Measurements from ENCODE around the gene RABGAP1L.
"Not testable (repeated sequence)": the region's sequence is repeated elsewhere in the genome, so short reads cannot be mapped to it uniquely, and the experiment has no call there.

RABGAP1L gene

DNA sequence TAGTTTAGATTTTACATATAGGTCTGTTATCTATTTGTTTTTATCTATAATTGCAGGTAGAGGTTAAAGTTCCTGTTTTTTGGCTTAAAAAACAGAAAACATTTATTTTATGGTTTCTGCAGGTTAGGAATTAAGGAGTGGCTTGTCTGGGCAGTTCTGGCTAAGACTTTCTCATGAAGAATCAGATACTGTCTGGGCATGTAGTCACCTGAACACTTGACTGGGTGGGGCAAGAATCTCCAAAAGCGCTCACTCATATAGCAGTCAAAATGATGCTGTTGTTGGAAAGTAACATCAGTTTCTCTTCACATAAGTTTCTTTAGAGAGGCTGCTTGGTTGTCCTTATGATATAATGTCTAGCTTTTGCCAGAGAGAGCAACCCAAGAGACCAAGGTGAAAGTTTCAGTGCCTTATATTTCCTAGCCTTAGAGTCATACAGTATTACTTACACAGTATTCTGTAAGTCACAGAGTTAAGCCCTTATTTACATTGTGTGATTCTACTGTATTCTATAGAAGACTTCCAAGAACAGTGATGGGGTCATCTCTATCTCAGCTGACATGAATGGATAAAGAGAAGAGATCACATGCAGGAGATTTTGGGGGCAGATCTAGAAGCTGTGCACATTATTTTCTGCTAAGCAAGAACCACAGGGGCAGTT lies 163.0 kb downstream of the RABGAP1L start:
- no peak overlapping the region for H3K9ac ChIP-seq (ENCODE audit: low read length)
- no peaks in the 10 kb centered on the region for H3K27me3 ChIP-seq (ENCODE audit: control insufficient read depth, insufficient read depth, low read length)
- H3K4me3 ChIP-seq (ENCODE audit: low read length), result no peak overlapping the region
- no peaks in the 10 kb centered on the region for H3K4me1 ChIP-seq (ENCODE audit: control insufficient read depth, low read depth, low read length)
- H3K27ac ChIP-seq (ENCODE audit: low read length), result no peak overlapping the region
- no peaks in the 10 kb centered on the region for H3K36me3 ChIP-seq (ENCODE audit: control insufficient read depth, low read depth, low read length)
- H3K9me3 ChIP-seq (ENCODE audit: control insufficient read depth, low read depth, low read length), result peaks cover 27% of the 10 kb centered on the region

DNA sequence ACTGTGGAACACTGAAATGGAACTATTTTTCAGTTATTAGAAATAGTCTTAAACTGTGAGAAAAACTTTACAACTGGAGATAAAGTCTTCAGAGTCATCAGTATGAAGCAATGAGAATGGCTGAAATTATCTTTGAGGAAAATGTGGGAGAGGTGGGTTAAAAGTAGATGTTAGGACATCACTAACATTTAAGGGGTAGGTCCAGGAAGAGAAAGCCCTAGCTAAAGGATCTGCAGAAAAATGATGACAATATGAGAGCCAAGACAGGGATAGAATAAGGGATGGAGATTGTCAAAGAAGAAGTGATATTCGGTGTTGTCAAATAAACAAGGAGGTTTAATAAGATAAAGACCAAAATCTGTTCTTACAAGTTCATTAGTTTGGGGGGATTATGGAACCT lies 165.2 kb downstream of the RABGAP1L start:
- Histone ChIP-seq H3K36me3 (ENCODE audit: control insufficient read depth, low read depth, low read length) (no peaks in the 10 kb centered on the region), H3K9me3 (ENCODE audit: control insufficient read depth, low read depth, low read length) (peaks cover 24% of the 10 kb centered on the region), H3K9ac (ENCODE audit: low read length) (no peak overlapping the region), H3K4me1 (ENCODE audit: control insufficient read depth, low read depth, low read length) (no peaks in the 10 kb centered on the region), H3K27ac (ENCODE audit: low read length) (no peak overlapping the region), H3K4me3 (ENCODE audit: low read length) (no peak overlapping the region), H3K27me3 (ENCODE audit: control insufficient read depth, insufficient read depth, low read length) (no peaks in the 10 kb centered on the region)

DNA sequence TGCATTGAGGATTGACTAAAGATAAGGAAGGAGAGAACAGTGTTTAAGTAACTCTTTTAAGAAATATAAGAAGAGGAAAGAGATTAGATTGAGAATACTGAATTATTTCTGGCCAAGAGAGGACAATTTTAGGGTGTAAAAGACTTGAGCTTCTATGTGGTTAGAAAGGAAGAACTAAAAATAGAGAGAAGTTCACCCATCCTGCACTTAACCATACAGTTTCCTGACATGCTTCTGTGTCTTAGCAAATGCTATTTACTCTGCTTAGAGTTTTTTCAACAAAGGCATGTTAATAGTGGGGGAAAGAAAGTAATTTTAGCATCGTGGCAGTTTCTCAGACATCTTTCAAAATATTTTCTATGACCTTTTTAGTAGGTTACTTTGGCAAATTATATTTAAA lies 165.6 kb downstream of the RABGAP1L start:
- H3K9ac ChIP-seq (ENCODE audit: low read length), result no peak overlapping the region
- no peak overlapping the region for H3K27ac ChIP-seq (ENCODE audit: low read length)
- peaks cover 19% of the 10 kb centered on the region for H3K9me3 ChIP-seq (ENCODE audit: control insufficient read depth, low read depth, low read length)
- no peaks in the 10 kb centered on the region for H3K27me3 ChIP-seq (ENCODE audit: control insufficient read depth, insufficient read depth, low read length)
- H3K4me3 ChIP-seq (ENCODE audit: low read length), result no peak overlapping the region
- no peaks in the 10 kb centered on the region for H3K36me3 ChIP-seq (ENCODE audit: control insufficient read depth, low read depth, low read length)
- no peaks in the 10 kb centered on the region for H3K4me1 ChIP-seq (ENCODE audit: control insufficient read depth, low read depth, low read length)

DNA sequence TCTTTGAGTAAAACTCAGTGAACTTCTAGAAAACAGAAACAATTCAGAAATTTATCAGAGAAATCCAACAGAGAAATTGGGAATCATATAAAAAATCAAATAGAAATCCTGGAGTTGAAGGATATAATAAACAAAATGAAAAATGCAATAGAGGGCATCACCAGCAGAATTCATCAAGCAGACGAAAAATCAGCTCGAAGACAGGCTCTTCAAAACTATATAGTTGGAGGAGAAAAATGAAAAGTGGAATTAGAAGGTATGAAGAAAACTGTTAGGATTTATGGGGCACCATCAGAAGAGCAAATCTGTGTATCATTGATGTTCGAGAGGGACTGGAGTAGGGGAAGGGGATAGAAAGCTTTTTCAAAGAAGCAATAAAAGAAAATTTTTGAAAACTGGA lies 167.0 kb downstream of the RABGAP1L start:
- Histone ChIP-seq H3K27me3 (ENCODE audit: control insufficient read depth, insufficient read depth, low read length) (no peaks in the 10 kb centered on the region), H3K4me3 (ENCODE audit: low read length) (no peak overlapping the region), H3K4me1 (ENCODE audit: control insufficient read depth, low read depth, low read length) (no peaks in the 10 kb centered on the region), H3K9ac (ENCODE audit: low read length) (no peak overlapping the region), H3K36me3 (ENCODE audit: control insufficient read depth, low read depth, low read length) (no peaks in the 10 kb centered on the region), H3K9me3 (ENCODE audit: control insufficient read depth, low read depth, low read length) (peaks cover 15% of the 10 kb centered on the region), H3K27ac (ENCODE audit: low read length) (no peak overlapping the region)

DNA sequence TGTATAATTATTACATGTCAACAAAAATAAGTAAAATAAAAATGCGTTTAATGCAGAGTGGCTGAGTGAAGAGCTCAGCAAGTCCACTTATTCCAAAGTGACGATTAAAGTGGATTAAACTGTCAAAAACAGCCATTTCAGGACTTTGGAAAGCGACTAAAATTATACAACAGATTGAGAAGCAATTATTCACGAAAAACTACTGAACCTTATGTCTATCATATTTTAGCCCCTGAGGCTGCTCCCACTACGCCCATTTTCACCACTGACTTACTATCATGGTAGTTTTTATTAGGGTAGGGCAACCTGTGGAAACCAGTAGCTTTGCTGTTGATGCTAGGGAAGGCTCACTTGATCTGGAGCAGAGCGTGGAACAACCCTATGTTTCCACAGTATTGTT lies 174.1 kb downstream of the RABGAP1L start:
- no peaks in the 10 kb centered on the region for H3K9me3 ChIP-seq (ENCODE audit: control insufficient read depth, low read depth, low read length)
- H3K4me3 ChIP-seq (ENCODE audit: low read length), result no peak overlapping the region
- H3K36me3 ChIP-seq (ENCODE audit: control insufficient read depth, low read depth, low read length), result no peaks in the 10 kb centered on the region
- H3K27me3 ChIP-seq (ENCODE audit: control insufficient read depth, insufficient read depth, low read length), result no peaks in the 10 kb centered on the region
- H3K9ac ChIP-seq (ENCODE audit: low read length), result no peak overlapping the region
- H3K4me1 ChIP-seq (ENCODE audit: control insufficient read depth, low read depth, low read length), result no peaks in the 10 kb centered on the region
- H3K27ac ChIP-seq (ENCODE audit: low read length), result no peak overlapping the region

DNA sequence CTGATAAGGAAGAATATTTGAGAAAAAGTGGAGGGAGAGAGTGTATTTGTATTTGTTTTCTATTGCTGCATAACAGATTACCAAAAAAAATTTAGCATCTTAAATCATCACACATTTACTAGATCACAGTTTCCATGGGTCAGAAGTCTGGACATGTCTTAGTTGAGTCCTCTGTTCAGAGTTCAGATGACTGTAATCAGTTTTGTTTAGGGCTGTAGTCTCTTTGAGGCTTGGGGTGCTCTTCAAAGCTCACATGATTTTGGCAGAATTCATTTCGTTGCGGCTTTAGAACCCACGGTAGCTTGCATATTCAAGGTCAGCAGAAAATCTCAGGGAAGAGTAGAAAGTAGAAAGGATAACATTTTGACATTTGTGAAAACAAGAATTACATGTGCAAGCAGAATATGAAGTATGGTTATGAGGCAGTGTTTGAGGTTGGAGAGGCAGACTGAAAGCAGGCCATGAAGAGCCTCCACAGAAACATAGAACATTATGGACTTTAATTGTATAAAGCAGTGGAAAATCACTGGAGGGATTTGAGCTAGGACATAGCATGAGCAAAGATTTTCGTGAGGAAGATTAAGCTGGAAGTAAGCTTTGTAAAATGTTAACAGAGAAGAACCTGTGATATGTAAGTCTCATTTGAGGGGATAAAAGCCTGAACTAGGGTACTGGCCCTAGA lies 177.8 kb downstream of the RABGAP1L start:
- H3K27me3 ChIP-seq (ENCODE audit: control insufficient read depth, insufficient read depth, low read length), result no peaks in the 10 kb centered on the region
- H3K4me1 ChIP-seq (ENCODE audit: control insufficient read depth, low read depth, low read length), result no peaks in the 10 kb centered on the region
- H3K9me3 ChIP-seq (ENCODE audit: control insufficient read depth, low read depth, low read length), result no peaks in the 10 kb centered on the region
- H3K36me3 ChIP-seq (ENCODE audit: control insufficient read depth, low read depth, low read length), result no peaks in the 10 kb centered on the region
- no peak overlapping the region for H3K27ac ChIP-seq (ENCODE audit: low read length)
- no peak overlapping the region for H3K9ac ChIP-seq (ENCODE audit: low read length)
- no peak overlapping the region for H3K4me3 ChIP-seq (ENCODE audit: low read length)

DNA sequence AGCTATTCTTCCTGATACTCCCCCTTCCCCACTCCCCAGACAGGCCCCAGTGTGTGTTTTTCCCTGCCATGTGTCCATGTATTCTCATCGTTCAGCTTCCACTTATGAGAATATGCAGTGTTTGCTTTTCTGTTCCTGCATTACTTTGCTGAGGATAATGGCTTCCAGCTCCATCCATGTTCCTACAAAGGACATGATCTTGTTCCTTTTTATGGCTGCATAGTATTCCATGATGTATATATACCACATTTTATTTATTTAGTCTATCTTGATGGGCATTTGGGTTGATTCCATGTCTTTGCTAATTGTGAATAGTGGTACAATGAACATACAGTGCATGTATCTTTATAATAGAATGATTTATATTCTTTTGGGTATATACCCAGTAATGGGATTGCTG lies 181.1 kb downstream of the RABGAP1L start:
- not testable (repeated sequence) for H3K9ac ChIP-seq (ENCODE audit: low read length); H3K27me3 ChIP-seq (ENCODE audit: control insufficient read depth, insufficient read depth, low read length); H3K27ac ChIP-seq (ENCODE audit: low read length); H3K36me3 ChIP-seq (ENCODE audit: control insufficient read depth, low read depth, low read length); H3K9me3 ChIP-seq (ENCODE audit: control insufficient read depth, low read depth, low read length); H3K4me1 ChIP-seq (ENCODE audit: control insufficient read depth, low read depth, low read length); H3K4me3 ChIP-seq (ENCODE audit: low read length)

DNA sequence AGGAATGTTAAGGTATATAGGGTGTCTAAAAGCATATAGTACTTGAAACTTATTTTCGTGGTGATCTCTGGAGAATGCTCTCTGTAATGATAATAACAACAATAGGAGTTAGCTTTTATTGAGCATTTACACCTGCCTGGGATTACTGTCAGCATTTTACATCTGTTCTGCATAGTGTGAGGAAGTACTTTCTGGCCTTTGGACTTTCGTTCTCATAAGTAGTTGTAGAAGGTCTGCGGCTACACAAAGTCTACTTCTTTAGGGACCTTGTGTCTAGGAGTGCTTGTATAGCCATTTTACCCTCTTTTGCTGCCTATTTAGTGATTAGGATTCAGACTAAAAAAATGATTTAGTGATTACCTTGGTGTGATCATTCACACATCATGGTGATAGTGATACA lies 184.8 kb downstream of the RABGAP1L start:
- H3K27ac ChIP-seq (ENCODE audit: low read length), result no peak overlapping the region
- H3K4me1 ChIP-seq (ENCODE audit: control insufficient read depth, low read depth, low read length), result no peaks in the 10 kb centered on the region
- H3K4me3 ChIP-seq (ENCODE audit: low read length), result no peak overlapping the region
- no peak overlapping the region for H3K9ac ChIP-seq (ENCODE audit: low read length)
- H3K36me3 ChIP-seq (ENCODE audit: control insufficient read depth, low read depth, low read length), result no peaks in the 10 kb centered on the region
- H3K27me3 ChIP-seq (ENCODE audit: control insufficient read depth, insufficient read depth, low read length), result no peaks in the 10 kb centered on the region
- no peaks in the 10 kb centered on the region for H3K9me3 ChIP-seq (ENCODE audit: control insufficient read depth, low read depth, low read length)

DNA sequence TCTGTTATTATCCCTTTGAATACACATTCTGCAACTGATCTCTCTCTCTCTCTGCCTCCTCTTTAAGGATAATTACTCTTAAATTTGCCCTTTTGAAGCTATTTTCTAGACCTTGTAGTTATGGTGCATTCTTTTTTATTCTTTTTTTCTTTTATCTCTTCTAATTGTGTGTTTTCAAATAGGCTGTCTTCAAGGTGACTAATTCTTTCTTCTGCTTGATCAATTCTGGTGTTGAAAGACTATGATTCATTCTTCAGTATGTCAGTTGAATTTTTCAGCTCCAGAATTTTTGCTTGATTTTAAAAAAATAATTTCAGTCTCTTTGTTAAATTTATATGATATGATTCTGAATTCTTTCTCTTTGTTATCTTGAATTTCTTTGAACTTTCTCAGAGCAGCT lies 192.8 kb downstream of the RABGAP1L start:
- no peaks in the 10 kb centered on the region for H3K27me3 ChIP-seq (ENCODE audit: control insufficient read depth, insufficient read depth, low read length)

DNA sequence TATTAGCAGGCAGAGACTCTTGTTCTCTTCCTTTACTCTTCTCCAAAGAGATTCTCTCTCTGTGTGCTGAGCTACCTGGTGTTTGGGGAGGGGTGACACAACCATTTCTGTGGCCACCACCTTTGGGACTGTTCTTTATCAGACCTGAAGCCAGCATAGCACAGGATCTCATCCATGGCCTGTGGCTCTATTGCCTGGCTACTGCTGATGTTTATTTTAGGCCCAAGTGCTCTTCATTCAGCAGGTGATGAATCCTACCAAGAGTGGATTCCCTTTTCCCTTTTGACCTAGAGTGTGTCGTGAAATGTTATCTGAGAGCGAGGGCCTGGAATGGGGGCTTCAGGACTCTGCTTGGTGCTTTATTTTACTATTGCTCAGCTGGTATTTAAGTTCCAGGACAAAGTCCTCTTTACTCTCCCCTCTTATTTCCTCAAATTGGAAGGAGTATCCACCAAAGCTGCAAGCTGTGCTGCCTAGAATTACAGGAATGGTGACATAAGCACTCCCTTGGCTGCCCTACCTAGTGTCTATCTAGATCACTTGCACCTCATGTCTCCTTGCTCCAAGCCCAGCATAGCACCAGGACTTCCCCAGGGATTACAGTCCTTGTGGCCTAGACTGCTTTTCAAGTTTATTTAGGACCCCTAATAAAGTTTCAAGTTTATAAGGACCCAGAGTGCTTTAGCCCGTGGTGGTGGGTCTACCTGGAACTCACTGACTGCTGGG lies 193.7 kb downstream of the RABGAP1L start:
- Histone ChIP-seq H3K4me3 (ENCODE audit: low read length) (no peak overlapping the region), H3K36me3 (ENCODE audit: control insufficient read depth, low read depth, low read length) (no peaks in the 10 kb centered on the region), H3K27ac (ENCODE audit: low read length) (no peak overlapping the region), H3K27me3 (ENCODE audit: control insufficient read depth, insufficient read depth, low read length) (no peaks in the 10 kb centered on the region), H3K9me3 (ENCODE audit: control insufficient read depth, low read depth, low read length) (no peaks in the 10 kb centered on the region), H3K4me1 (ENCODE audit: control insufficient read depth, low read depth, low read length) (no peaks in the 10 kb centered on the region), H3K9ac (ENCODE audit: low read length) (no peak overlapping the region)

More for the DNA sequence above, 192.8 kb downstream of the RABGAP1L start:
- no peak overlapping the region for H3K27ac ChIP-seq (ENCODE audit: low read length)
- no peaks in the 10 kb centered on the region for H3K36me3 ChIP-seq (ENCODE audit: control insufficient read depth, low read depth, low read length)
- no peaks in the 10 kb centered on the region for H3K4me1 ChIP-seq (ENCODE audit: control insufficient read depth, low read depth, low read length)
- H3K9me3 ChIP-seq (ENCODE audit: control insufficient read depth, low read depth, low read length), result no peaks in the 10 kb centered on the region
- H3K9ac ChIP-seq (ENCODE audit: low read length), result no peak overlapping the region
- H3K4me3 ChIP-seq (ENCODE audit: low read length), result no peak overlapping the region

DNA sequence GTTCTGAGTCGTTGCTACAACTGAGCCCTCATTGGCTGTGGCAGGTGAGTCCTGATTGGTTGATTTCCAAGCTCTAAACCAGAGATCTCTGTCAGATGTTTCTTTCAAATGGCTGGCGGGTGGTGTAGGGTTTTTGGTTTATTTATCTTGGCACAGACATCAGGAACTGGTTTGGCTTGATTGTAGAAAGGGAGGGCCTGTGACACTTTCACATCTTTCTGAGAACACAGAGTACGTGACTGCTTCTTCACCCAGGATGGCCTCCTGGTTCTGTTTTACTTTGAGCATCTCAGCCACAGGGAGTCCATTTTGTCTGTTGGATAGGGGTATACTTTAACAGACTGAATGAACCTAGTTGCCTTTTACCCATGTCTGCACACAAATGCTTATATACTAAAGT lies 199.0 kb downstream of the RABGAP1L start:
- H3K4me3 ChIP-seq (ENCODE audit: low read length), result no peak overlapping the region
- no peak overlapping the region for H3K27ac ChIP-seq (ENCODE audit: low read length)
- no peak overlapping the region for H3K9ac ChIP-seq (ENCODE audit: low read length)
- no peaks in the 10 kb centered on the region for H3K27me3 ChIP-seq (ENCODE audit: control insufficient read depth, insufficient read depth, low read length)
- H3K4me1 ChIP-seq (ENCODE audit: control insufficient read depth, low read depth, low read length), result no peaks in the 10 kb centered on the region
- no peaks in the 10 kb centered on the region for H3K36me3 ChIP-seq (ENCODE audit: control insufficient read depth, low read depth, low read length)
- no peaks in the 10 kb centered on the region for H3K9me3 ChIP-seq (ENCODE audit: control insufficient read depth, low read depth, low read length)

Data from iPS-18a (cell line).